ENCODE data around the gene DCLK2. TPM values are rescaled to one million over a fixed set of nuclear protein-coding genes. Genes with fewer than 3 reads are reported as not detected.

Gene DCLK2
- total RNA-seq, 1 donor from 2014 or later: 49.2 TPM

GRCh38 chr4:150219841-150220240 is 141.6 kb downstream of the DCLK2 start:
- Mint-ChIP-seq H3K36me3 (peaks cover 21% of the 10 kb centered on the region), H3K4me3 (no peak overlapping the region), H3K4me1 (peaks cover 35% of the 10 kb centered on the region), H3K27ac (peak overlapping the region; percentile 45), H3K9me3 (no peaks in the 10 kb centered on the region), H3K27me3 (ENCODE audit: low read depth) (no peaks in the 10 kb centered on the region)
- no peak for TF ChIP-seq CTCF (IDR thresholded peaks at IDR 0.05; ENCODE audit: unreplicated experiment)
- DNase-seq (ENCODE audit: low spot score in 2 of 2, unreplicated experiment in 2 of 2): no peak

GRCh38 chr4:150224896-150225591 is 146.8 kb downstream of the DCLK2 start:
- Mint-ChIP-seq H3K4me1 (peaks cover 22% of the 10 kb centered on the region), H3K36me3 (peaks cover 18% of the 10 kb centered on the region), H3K4me3 (no peak overlapping the region), H3K9me3 (no peaks in the 10 kb centered on the region), H3K27me3 (ENCODE audit: low read depth) (no peaks in the 10 kb centered on the region), H3K27ac (no peak overlapping the region)
- DNase-seq (ENCODE audit: low spot score in 2 of 2, unreplicated experiment in 2 of 2): no peak
- TF ChIP-seq CTCF (IDR thresholded peaks at IDR 0.05; ENCODE audit: unreplicated experiment): no peak

- no peaks in the 10 kb centered on the region for H3K27me3 Mint-ChIP-seq (ENCODE audit: low read depth)
- H3K9me3 Mint-ChIP-seq: no peaks in the 10 kb centered on the region
- TF ChIP-seq CTCF (IDR thresholded peaks at IDR 0.05; ENCODE audit: unreplicated experiment): no peak
- peaks cover 48% of the 10 kb centered on the region for H3K4me1 Mint-ChIP-seq
- H3K4me3 Mint-ChIP-seq: no peak overlapping the region
- peak overlapping the region; percentile 17 for H3K27ac Mint-ChIP-seq
- peaks cover 34% of the 10 kb centered on the region for H3K36me3 Mint-ChIP-seq
- DNase-seq (ENCODE audit: low spot score in 2 of 2, unreplicated experiment in 2 of 2): no peak
Observed at GRCh38 chr4:150229520-150229919, 151.3 kb downstream of the DCLK2 start.

- no peak overlapping the region for H3K4me3 Mint-ChIP-seq
- H3K27ac Mint-ChIP-seq: peak overlapping the region; percentile 27
- peaks cover 26% of the 10 kb centered on the region for H3K36me3 Mint-ChIP-seq
- H3K27me3 Mint-ChIP-seq (ENCODE audit: low read depth): no peaks in the 10 kb centered on the region
- no peak for DNase-seq (ENCODE audit: low spot score in 2 of 2, unreplicated experiment in 2 of 2)
- no peaks in the 10 kb centered on the region for H3K9me3 Mint-ChIP-seq
- TF ChIP-seq CTCF (IDR thresholded peaks at IDR 0.05; ENCODE audit: unreplicated experiment): no peak
- H3K4me1 Mint-ChIP-seq: peaks cover 55% of the 10 kb centered on the region
Observed at GRCh38 chr4:150230561-150230960, 152.3 kb downstream of the DCLK2 start.

- Mint-ChIP-seq H3K27me3 (ENCODE audit: low read depth) (no peaks in the 10 kb centered on the region), H3K4me1 (peaks cover 60% of the 10 kb centered on the region), H3K36me3 (peaks cover 23% of the 10 kb centered on the region), H3K4me3 (no peak overlapping the region), H3K9me3 (no peaks in the 10 kb centered on the region), H3K27ac (peak overlapping the region; percentile 27)
- DNase-seq (ENCODE audit: low spot score in 2 of 2, unreplicated experiment in 2 of 2): no peak
- TF ChIP-seq CTCF (IDR thresholded peaks at IDR 0.05; ENCODE audit: unreplicated experiment): no peak
Observed at GRCh38 chr4:150231107-150231770, 153.0 kb downstream of the DCLK2 start.
